Panc1 (cell line): ENCODE results near the gene GRID1.

Source experiments
- CTCF ChIP-seq: fragments of 450-650 bp; IDR thresholded peaks from 2 replicates; pipeline ENCODE4 v1.5.1; 2017; ENCODE audit warnings: mild to moderate bottlenecking
- POLR2AphosphoS5 ChIP-seq: IDR thresholded peaks from 2 replicates; pipeline ENCODE4 v1.6.1; 2012; ENCODE audit warnings: mild to moderate bottlenecking, low read depth, low read length, moderate library complexity
- SIN3A ChIP-seq: IDR thresholded peaks from 2 replicates; pipeline ENCODE4 v1.6.1; 2012; ENCODE audit warnings: low read depth, mild to moderate bottlenecking, low read length, moderate library complexity, borderline replicate concordance; ENCODE audit not compliant: insufficient read depth
- TCF7L2 ChIP-seq: IDR thresholded peaks from 2 replicates; pipeline ENCODE4 v1.6.1; 2011; ENCODE audit warnings: mild to moderate bottlenecking, low read depth, low read length, inconsistent platforms
- TF ChIP-seq, protein P1 (sequence below), 2 experiments: IDR thresholded peaks; 2 replicates each; pipeline ENCODE4 v1.6.1; 2011 to 2012; ENCODE audit warnings: low read depth in 2 of 2, control low read depth in 1 of 2, low read length in 1 of 2, mild to moderate bottlenecking in 1 of 2, moderate library complexity in 1 of 2; ENCODE audit not compliant: insufficient read depth in 1 of 2

GRCh38 chr10:86218160-86218559 is 148.4 kb downstream of the GRID1 start:
- TF ChIP-seq CTCF, result no peak
- no peak for TF ChIP-seq POLR2AphosphoS5
- no peak for TF ChIP-seq TCF7L2
- TF ChIP-seq, protein P1, sequence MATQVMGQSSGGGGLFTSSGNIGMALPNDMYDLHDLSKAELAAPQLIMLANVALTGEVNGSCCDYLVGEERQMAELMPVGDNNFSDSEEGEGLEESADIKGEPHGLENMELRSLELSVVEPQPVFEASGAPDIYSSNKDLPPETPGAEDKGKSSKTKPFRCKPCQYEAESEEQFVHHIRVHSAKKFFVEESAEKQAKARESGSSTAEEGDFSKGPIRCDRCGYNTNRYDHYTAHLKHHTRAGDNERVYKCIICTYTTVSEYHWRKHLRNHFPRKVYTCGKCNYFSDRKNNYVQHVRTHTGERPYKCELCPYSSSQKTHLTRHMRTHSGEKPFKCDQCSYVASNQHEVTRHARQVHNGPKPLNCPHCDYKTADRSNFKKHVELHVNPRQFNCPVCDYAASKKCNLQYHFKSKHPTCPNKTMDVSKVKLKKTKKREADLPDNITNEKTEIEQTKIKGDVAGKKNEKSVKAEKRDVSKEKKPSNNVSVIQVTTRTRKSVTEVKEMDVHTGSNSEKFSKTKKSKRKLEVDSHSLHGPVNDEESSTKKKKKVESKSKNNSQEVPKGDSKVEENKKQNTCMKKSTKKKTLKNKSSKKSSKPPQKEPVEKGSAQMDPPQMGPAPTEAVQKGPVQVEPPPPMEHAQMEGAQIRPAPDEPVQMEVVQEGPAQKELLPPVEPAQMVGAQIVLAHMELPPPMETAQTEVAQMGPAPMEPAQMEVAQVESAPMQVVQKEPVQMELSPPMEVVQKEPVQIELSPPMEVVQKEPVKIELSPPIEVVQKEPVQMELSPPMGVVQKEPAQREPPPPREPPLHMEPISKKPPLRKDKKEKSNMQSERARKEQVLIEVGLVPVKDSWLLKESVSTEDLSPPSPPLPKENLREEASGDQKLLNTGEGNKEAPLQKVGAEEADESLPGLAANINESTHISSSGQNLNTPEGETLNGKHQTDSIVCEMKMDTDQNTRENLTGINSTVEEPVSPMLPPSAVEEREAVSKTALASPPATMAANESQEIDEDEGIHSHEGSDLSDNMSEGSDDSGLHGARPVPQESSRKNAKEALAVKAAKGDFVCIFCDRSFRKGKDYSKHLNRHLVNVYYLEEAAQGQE (IDR thresholded peaks at IDR 0.05; ENCODE audit: insufficient read depth in 1 of 2, low read depth in 2 of 2, low read length in 1 of 2), result no peak
- TF ChIP-seq SIN3A, result no peak
